Natural killer cell (primary cell): ENCODE results near the gene SPRR5. TPM values are rescaled to one million over a fixed set of nuclear protein-coding genes. Genes with fewer than 3 reads are reported as not detected.

Experiments
- ATAC-seq, 3 donors: fragments of 150-1000 bp in 2 of 3; fragments of 200-7000 bp in 1 of 3; cut with Tn5 transposase; 1 replicate in 1 of 3; 2 replicates in 2 of 3; pipeline ENCODE4 v1.10.0; 2021; ENCODE audit warnings: mild to moderate bottlenecking in 2 of 3, moderate library complexity in 2 of 3
- DNase-seq, 2 donors: peaks; one replicate each; pipeline versions ENCODE4 v3.0.0 to v3.0.0-alpha.2; 2013 to 2021; ENCODE audit warnings: mixed read lengths in 1 of 2
- H3K27ac ChIP-seq: one replicate; pipeline ENCODE4 v1.5.1; 2013; ENCODE audit warnings: mild to moderate bottlenecking, low read length
- H3K27me3 ChIP-seq: one replicate; pipeline ENCODE4 v1.6.1; 2013; ENCODE audit warnings: low read length; ENCODE audit not compliant: control insufficient read depth, insufficient read depth
- H3K36me3 ChIP-seq: one replicate; pipeline ENCODE4 v1.6.1; 2013; ENCODE audit warnings: low read length; ENCODE audit not compliant: control insufficient read depth, insufficient read depth
- H3K4me1 ChIP-seq: one replicate; pipeline ENCODE4 v1.6.1; 2013; ENCODE audit warnings: low read length; ENCODE audit not compliant: control insufficient read depth, insufficient read depth
- H3K4me3 ChIP-seq: one replicate; pipeline ENCODE4 v1.5.1; 2013; ENCODE audit warnings: low read length
- H3K9me3 ChIP-seq: one replicate; pipeline ENCODE4 v1.6.1; 2013; ENCODE audit warnings: low read length; ENCODE audit not compliant: control insufficient read depth, insufficient read depth
- H3K27ac Mint-ChIP-seq, 2 donors: one replicate each; pipeline ENCODE4 v1.8.0; 2022; ENCODE audit warnings: mild to moderate bottlenecking in 2 of 2, mixed read lengths in 2 of 2, moderate library complexity in 1 of 2
- H3K27me3 Mint-ChIP-seq, 2 donors: one replicate each; pipeline ENCODE4 v1.8.0; 2022; ENCODE audit warnings: low read depth in 2 of 2, mixed read lengths in 2 of 2
- H3K36me3 Mint-ChIP-seq: one replicate; pipeline ENCODE4 v1.8.0; 2022; ENCODE audit warnings: mixed read lengths
- H3K4me1 Mint-ChIP-seq, 2 donors: one replicate each; pipeline ENCODE4 v1.8.0; 2022; ENCODE audit warnings: mixed read lengths in 2 of 2
- H3K4me3 Mint-ChIP-seq: one replicate; pipeline ENCODE4 v1.8.0; 2022; ENCODE audit warnings: mild to moderate bottlenecking, moderate library complexity, mixed read lengths
- H3K9me3 Mint-ChIP-seq, 2 donors: one replicate each; pipeline ENCODE4 v1.8.0; 2022; ENCODE audit warnings: mixed read lengths in 2 of 2
- CTCF ChIP-seq: fragments of 200-600 bp; IDR thresholded peaks from one replicate; pipeline ENCODE4 v1.8.0; 2022; ENCODE audit warnings: antibody characterized with exemption
- WGBS: methylation state at CpG from one replicate; pipeline ENCODE4 v1.1.7; 2013; ENCODE audit warnings: missing lambda C conversion rate; ENCODE audit not compliant: insufficient coverage; 5-methylcytosine and 5-hydroxymethylcytosine counted together
- intact Hi-C: fragments of 100-400 bp; cut with micrococcal nuclease; formaldehyde crosslinking; loops from one replicate; pipeline ENCODE4 v1.14.2; 2022
- total RNA-seq, 4 donors: library from RNA; stranded (reverse); fragments of 120-200 nt in 1 of 4; gene quantifications; one replicate each; pipeline versions ENCODE4 v1.2.3 to v1.2.4, GENCODE V29; 2013 to 2022

Gene SPRR5
- total RNA-seq, 3 donors from 2014 or later (not counting 1 experiment from before 2014, with no cell fraction given): not detected

GRCh38 chr1:152940614-152941013, 6.4 kb upstream of the SPRR5 start:
- TF ChIP-seq CTCF: no peak
- H3K36me3 Mint-ChIP-seq: no peaks in the 10 kb centered on the region
- peaks cover 0 to 4% of the 10 kb centered on the region in 2 donors for H3K9me3 Mint-ChIP-seq
- intact Hi-C loops: no loop called here
- DNase-seq: no peak
- H3K36me3 ChIP-seq: no peaks in the 10 kb centered on the region
- no peaks in the 10 kb centered on the region for H3K9me3 ChIP-seq
- no peaks in the 10 kb centered on the region for H3K4me1 Mint-ChIP-seq
- no peak overlapping the region for H3K4me3 Mint-ChIP-seq
- H3K27ac Mint-ChIP-seq: no peak overlapping the region
- no peaks in the 10 kb centered on the region for H3K27me3 ChIP-seq
- H3K27me3 Mint-ChIP-seq: peaks cover 10 to 11% of the 10 kb centered on the region in 2 donors
- 100% methylated on average over 1 of the region's 1 CpG for WGBS
- H3K4me1 ChIP-seq: no peaks in the 10 kb centered on the region
- no peak overlapping the region for H3K27ac ChIP-seq
- no peak for ATAC-seq
- no peak overlapping the region for H3K4me3 ChIP-seq

GRCh38 chr1:152941037-152941711, 5.8 kb upstream of the SPRR5 start:
- no peak for TF ChIP-seq CTCF
- H3K27me3 Mint-ChIP-seq: peaks cover 10 to 11% of the 10 kb centered on the region in 2 donors
- H3K4me1 Mint-ChIP-seq: no peaks in the 10 kb centered on the region
- H3K4me3 Mint-ChIP-seq: no peak overlapping the region
- Histone ChIP-seq H3K36me3 (no peaks in the 10 kb centered on the region), H3K27ac (no peak overlapping the region), H3K4me1 (no peaks in the 10 kb centered on the region), H3K4me3 (no peak overlapping the region), H3K9me3 (no peaks in the 10 kb centered on the region), H3K27me3 (no peaks in the 10 kb centered on the region)
- WGBS: 81% methylated on average over 8 of the region's 8 CpGs
- no peak overlapping the region for H3K27ac Mint-ChIP-seq
- DNase-seq (no peak), ATAC-seq (no peak)
- peaks cover 0 to 4% of the 10 kb centered on the region in 2 donors for H3K9me3 Mint-ChIP-seq
- no peaks in the 10 kb centered on the region for H3K36me3 Mint-ChIP-seq
- intact Hi-C loops: no loop called here

- peaks cover 10 to 11% of the 10 kb centered on the region in 2 donors for H3K27me3 Mint-ChIP-seq
- H3K9me3 Mint-ChIP-seq: peaks cover 0 to 4% of the 10 kb centered on the region in 2 donors
- intact Hi-C loops: no loop called here
- H3K4me1 ChIP-seq: no peaks in the 10 kb centered on the region
- H3K27me3 ChIP-seq: no peaks in the 10 kb centered on the region
- 83% methylated on average over 2 of the region's 2 CpGs for WGBS
- no peak for DNase-seq
- H3K27ac Mint-ChIP-seq: no peak overlapping the region
- no peaks in the 10 kb centered on the region for H3K4me1 Mint-ChIP-seq
- H3K27ac ChIP-seq: no peak overlapping the region
- H3K4me3 Mint-ChIP-seq: no peak overlapping the region
- ATAC-seq: no peak
- TF ChIP-seq CTCF: no peak
- no peak overlapping the region for H3K4me3 ChIP-seq
- no peaks in the 10 kb centered on the region for H3K36me3 ChIP-seq
- no peaks in the 10 kb centered on the region for H3K9me3 ChIP-seq
- no peaks in the 10 kb centered on the region for H3K36me3 Mint-ChIP-seq
Measured at GRCh38 chr1:152942161-152942560, 4.8 kb upstream of the SPRR5 start.

GRCh38 chr1:152946248-152946647, 758 bp upstream of the SPRR5 start:
- H3K27ac ChIP-seq: no peak overlapping the region
- no peak for DNase-seq

More at GRCh38 chr1:152946248-152946647, 758 bp upstream of the SPRR5 start:
- no peak overlapping the region for H3K4me3 ChIP-seq
- no peaks in the 10 kb centered on the region for H3K4me1 ChIP-seq
- no peaks in the 10 kb centered on the region for H3K4me1 Mint-ChIP-seq
- peaks cover 0 to 4% of the 10 kb centered on the region in 2 donors for H3K27me3 Mint-ChIP-seq
- 46% methylated on average over 1 of the region's 3 CpGs for whole genome bisulfite sequencing
- no peaks in the 10 kb centered on the region for H3K36me3 ChIP-seq
- H3K36me3 Mint-ChIP-seq: no peaks in the 10 kb centered on the region
- no peaks in the 10 kb centered on the region for H3K9me3 ChIP-seq
- H3K27ac Mint-ChIP-seq: no peak overlapping the region
- H3K9me3 Mint-ChIP-seq: no peaks in the 10 kb centered on the region
- TF ChIP-seq CTCF: no peak
- no peak for ATAC-seq
- intact Hi-C loops: no loop called here
- no peak overlapping the region for H3K4me3 Mint-ChIP-seq
- no peaks in the 10 kb centered on the region for H3K27me3 ChIP-seq
